Lower leg skin (tissue), 4 donors: ENCODE results near the gene ASXL2. TPM values are rescaled to one million over a fixed set of nuclear protein-coding genes. Genes with fewer than 3 reads are reported as not detected.
"Not testable (repeated sequence)": the region's sequence is repeated elsewhere in the genome, so short reads cannot be mapped to it uniquely, and the experiment has no call there.

Experiments
- DNase-seq, 2 donors: peaks; one replicate each; pipeline ENCODE4 v3.0.0-alpha.2; 2019; ENCODE audit warnings: low spot score in 2 of 2
- H3K4me3 ChIP-seq: fragments of 200-600 bp; sonication (generic); 2 replicates; pipeline ENCODE4 v1.5.1; 2017; ENCODE audit warnings: mild to moderate bottlenecking, low read depth; ENCODE audit not compliant: poor library complexity, severe bottlenecking
- POLR2A ChIP-seq, 2 donors: fragments of 450-650 bp; IDR thresholded peaks; one replicate each; pipeline ENCODE4 v1.6.1; 2016 to 2017; ENCODE audit warnings: antibody characterized with exemption in 2 of 2, mild to moderate bottlenecking in 1 of 2, moderate library complexity in 1 of 2
- WGBS, 2 donors: methylation state at CpG; one replicate each; pipeline ENCODE4 v1.1.5; 2018; 5-methylcytosine and 5-hydroxymethylcytosine counted together
- intact Hi-C: fragments of 100-400 bp; cut with DNase I; formaldehyde crosslinking; loops from one replicate; pipeline ENCODE4 v1.15.0; 2023; ENCODE audit warnings: low total_unique reads
- total RNA-seq, 4 donors: library from RNA; depleted of rRNA; stranded (reverse); fragments of >200 nt; gene quantifications; one replicate each; pipeline ENCODE4 v1.1.0, GENCODE V29; 2016
- TF ChIP-seq, protein P1 (sequence below), 3 donors: fragments of 450-650 bp; IDR thresholded peaks; one replicate each; pipeline ENCODE4 v1.5.1; 2016; ENCODE audit warnings: antibody characterized with exemption in 3 of 3, mild to moderate bottlenecking in 3 of 3, moderate library complexity in 2 of 3

Gene ASXL2
- 10 to 100 TPM; 15.1 to 21.4 (median 20.0) TPM for total RNA-seq

DNA sequence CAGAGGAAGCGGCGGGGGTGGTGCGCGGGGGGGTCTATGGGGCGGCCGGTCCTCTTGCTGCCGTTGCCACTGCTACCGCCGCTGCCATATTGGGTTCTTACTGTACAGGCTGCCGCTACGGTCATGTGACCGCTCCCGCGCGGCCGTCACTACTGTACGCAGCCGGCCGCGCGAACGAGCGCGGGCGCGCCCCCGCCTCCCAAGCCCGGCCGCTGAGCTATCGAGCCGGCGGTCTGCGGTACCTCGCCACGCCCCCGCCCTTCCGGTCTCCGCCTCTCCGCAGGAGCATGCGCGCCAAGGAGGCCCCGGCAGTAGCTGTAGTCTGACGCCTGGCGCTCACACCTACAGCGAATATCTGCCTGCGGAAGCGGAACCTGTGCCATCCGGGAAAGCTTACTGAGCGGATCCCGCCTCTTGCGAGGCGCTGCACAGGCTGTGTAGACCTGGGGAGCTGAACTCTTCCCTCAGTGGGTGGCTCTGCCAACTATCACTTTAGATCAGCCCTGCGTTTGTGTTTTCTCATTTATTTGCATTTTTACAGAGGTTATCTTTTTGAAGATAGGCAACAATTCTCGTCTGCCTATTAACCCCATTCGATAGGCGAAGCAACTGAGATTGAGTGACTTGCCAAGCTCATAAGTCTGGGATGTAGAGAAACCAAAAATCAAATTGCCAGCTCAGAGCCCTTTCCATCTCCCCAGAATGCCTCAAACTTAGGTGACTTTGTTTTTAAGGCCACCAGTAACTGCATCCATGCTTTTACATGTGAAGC lies at the start of gene ASXL2:
ASXL2 (minus strand) TSS at position 127 of the 772 bp plus-strand sequence. CDS start 265 bp downstream, outside the sequence.
- 3% methylated on average over 32 to 36 of the region's 56 CpGs for WGBS, 2 donors
- TF ChIP-seq POLR2A (IDR thresholded peaks at IDR 0.05) = no peak
- TF ChIP-seq, protein P1, sequence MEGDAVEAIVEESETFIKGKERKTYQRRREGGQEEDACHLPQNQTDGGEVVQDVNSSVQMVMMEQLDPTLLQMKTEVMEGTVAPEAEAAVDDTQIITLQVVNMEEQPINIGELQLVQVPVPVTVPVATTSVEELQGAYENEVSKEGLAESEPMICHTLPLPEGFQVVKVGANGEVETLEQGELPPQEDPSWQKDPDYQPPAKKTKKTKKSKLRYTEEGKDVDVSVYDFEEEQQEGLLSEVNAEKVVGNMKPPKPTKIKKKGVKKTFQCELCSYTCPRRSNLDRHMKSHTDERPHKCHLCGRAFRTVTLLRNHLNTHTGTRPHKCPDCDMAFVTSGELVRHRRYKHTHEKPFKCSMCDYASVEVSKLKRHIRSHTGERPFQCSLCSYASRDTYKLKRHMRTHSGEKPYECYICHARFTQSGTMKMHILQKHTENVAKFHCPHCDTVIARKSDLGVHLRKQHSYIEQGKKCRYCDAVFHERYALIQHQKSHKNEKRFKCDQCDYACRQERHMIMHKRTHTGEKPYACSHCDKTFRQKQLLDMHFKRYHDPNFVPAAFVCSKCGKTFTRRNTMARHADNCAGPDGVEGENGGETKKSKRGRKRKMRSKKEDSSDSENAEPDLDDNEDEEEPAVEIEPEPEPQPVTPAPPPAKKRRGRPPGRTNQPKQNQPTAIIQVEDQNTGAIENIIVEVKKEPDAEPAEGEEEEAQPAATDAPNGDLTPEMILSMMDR (IDR thresholded peaks at IDR 0.05) = no peak
- DNase-seq = peak; percentile 95 to 98
- intact Hi-C loops = no loop called here
- H3K4me3 ChIP-seq = peak within 1 kb of the TSS; percentile 83

GRCh38 chr2:25926984-25927756 lies 48.9 kb upstream of the ASXL2 start:
- no peak for DNase-seq
- WGBS, 2 donors = 82 to 87% methylated on average over 18 of the region's 18 CpGs
- intact Hi-C loops = no loop called here
- TF ChIP-seq POLR2A (IDR thresholded peaks at IDR 0.05) = no peak
- TF ChIP-seq, protein P1 (IDR thresholded peaks at IDR 0.05) = no peak
- H3K4me3 ChIP-seq = no peak overlapping the region

- intact Hi-C loops = no loop called here
- WGBS, 2 donors = 71 to 80% methylated on average over 2 of the region's 2 CpGs
- no peak for DNase-seq
These were observed 44.2 kb upstream of the ASXL2 start for GRCh38 chr2:25922501-25922900.

DNA sequence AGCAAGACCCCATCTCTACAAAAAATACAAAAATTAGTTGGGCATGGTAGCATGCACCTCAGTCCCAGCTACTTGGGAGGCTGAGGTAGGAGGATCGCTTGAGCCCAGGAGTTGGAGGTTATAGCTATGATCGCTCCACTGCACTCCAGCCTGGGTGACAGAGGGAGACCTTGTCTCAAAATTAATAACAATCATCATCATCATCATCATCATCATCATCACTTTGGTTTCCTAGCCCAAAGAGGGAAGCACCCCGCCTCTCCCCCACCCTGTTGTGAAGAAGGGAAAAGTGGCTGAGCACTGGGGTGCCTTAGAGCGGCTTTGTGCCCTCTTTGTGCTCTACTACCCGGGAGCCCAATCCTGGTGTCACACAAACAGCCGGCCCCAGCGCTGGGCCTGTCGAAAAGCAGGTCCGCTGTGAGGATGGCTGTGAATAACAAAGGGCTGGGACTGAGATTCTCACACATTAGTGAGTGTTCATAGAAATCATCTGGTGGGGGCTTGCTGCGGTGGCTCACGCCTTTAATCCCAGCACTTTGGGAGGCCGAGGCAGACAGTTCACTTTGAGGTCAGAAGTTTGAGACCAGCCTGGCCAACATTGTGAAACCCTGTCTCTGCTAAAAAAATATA lies 42.6 kb upstream of the ASXL2 start:
- intact Hi-C loops = no loop called here
- no peak overlapping the region for H3K4me3 ChIP-seq
- WGBS, 2 donors = 85 to 92% methylated on average over 12 of the region's 12 CpGs
- TF ChIP-seq POLR2A (IDR thresholded peaks at IDR 0.05) = no peak
- no peak for DNase-seq

More at GRCh38 chr2:25922501-25922900, 44.2 kb upstream of the ASXL2 start:
- TF ChIP-seq POLR2A (IDR thresholded peaks at IDR 0.05) = no peak
- TF ChIP-seq, protein P1 (IDR thresholded peaks at IDR 0.05) = no peak
- no peak overlapping the region for H3K4me3 ChIP-seq

DNA sequence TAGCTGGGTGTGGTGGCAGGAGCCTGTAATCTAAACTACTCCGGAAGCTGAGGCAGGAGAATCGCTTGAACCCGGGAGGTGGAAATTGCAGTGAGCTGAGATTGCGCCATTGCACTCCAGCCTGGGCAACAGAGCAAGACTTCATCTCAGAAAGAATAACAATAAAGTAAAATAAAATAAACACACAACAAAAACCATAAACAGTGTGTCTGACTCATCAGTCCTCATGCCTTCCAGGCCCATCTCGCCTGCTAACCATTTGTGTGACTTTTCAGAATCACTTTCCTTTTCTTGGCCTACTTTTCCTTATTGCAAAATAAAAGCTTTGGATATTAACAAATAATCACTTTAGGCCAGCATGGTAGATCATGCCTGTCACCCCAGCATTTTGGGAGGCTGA lies 42.0 kb upstream of the ASXL2 start:
- DNase-seq = no peak
- WGBS, 2 donors = 73 to 74% methylated on average over 5 of the region's 5 CpGs
- intact Hi-C loops = no loop called here
- no peak overlapping the region for H3K4me3 ChIP-seq
- TF ChIP-seq, protein P1 (IDR thresholded peaks at IDR 0.05) = no peak
- TF ChIP-seq POLR2A (IDR thresholded peaks at IDR 0.05) = no peak

GRCh38 chr2:25917832-25918231 lies 39.5 kb upstream of the ASXL2 start:
- WGBS, 2 donors = 89 to 92% methylated on average over 3 of the region's 3 CpGs
- intact Hi-C loops = no loop called here
- no peak for TF ChIP-seq POLR2A (IDR thresholded peaks at IDR 0.05)
- TF ChIP-seq, protein P1 (IDR thresholded peaks at IDR 0.05) = no peak
- no peak for DNase-seq
- H3K4me3 ChIP-seq = no peak overlapping the region

DNA sequence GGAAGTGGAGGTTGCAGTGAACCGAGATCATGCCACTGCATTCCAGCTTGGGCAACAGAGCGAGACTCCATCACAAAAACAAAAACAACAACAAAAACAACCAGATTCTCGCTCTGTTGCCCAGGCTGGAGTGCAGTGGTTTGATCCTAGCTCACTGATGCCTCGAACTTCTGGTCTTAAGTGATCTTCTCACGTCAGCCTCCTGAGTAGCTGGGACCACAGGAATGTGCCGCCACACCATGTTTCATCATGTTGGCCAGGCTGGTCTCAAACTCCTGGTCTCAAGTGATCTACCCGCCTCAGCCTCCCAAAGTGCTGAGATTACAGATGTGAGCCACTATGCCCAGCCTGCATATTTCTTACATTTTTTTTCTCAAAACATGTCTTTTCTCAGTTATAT lies 39.1 kb upstream of the ASXL2 start:
- 82 to 87% methylated on average over 7 of the region's 7 CpGs for whole genome bisulfite sequencing, 2 donors
- intact Hi-C loops, DNase-seq, H3K4me3 ChIP-seq: not testable (repeated sequence)

DNA sequence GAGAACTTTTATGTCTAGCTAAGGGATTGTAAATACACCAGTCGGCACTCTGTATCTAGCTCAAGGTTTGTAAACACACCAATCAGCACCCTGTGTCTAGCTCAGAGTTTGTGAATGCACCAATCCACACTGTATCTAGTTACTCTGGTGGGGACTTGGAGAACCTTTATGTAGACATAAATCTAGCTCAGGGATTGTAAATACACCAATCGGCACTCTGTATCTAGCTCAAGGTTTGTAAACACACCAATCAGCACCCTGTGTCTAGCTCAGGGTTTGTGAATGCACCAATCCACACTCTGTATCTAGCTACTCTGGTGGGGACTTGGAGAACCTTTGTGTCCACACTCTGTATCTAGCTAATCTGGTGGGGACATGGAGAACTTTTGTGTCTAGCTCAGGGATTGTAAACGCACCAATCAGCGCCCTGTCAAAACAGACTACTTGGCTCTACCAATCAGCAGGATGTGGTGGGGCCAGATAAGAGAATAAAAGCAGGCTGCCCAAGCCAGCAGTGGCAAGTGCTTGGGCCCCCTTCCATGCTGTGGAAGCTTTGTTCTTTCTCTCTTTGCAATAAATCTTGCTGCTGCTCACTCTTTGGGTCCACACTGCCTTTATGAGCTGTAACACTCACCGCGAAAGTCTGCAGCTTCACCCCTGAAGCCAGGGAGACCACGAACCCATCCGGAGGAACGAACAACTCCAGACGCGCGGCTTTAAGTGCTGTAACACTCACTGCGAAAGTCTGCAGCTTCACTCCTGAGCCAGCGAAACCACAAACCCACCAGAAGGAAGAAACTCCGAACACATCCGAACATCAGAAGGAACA lies 37.9 kb upstream of the ASXL2 start:
- DNase-seq, H3K4me3 ChIP-seq, intact Hi-C loops: not testable (repeated sequence)
- 71 to 83% methylated on average over 16 of the region's 16 CpGs for WGBS, 2 donors
